ENCODE measurements around the gene L3MBTL2. TPM values are rescaled to one million over a fixed set of nuclear protein-coding genes. Genes with fewer than 3 reads are reported as not detected.

L3MBTL2 gene
- total and polyA plus RNA-seq, 2 experiments from 2014 or later, result 25.5 to 27.0 TPM

- Histone ChIP-seq H3K4me1 (ENCODE audit: low read depth) (no peaks in the 10 kb centered on the region), H3K9me3 (ENCODE audit: low read depth) (no peaks in the 10 kb centered on the region), H3K4me3 (no peak overlapping the region), H3K27ac (no peak overlapping the region), H3K36me3 (peaks cover 53% of the 10 kb centered on the region), H3K27me3 (no peaks in the 10 kb centered on the region)
- no peak for DNase-seq (ENCODE audit: low read depth in 1 of 2, low spot score in 1 of 2)
- TF ChIP-seq CTCF (IDR thresholded peaks at IDR 0.05; ENCODE audit: low read depth, low read length), result no peak
These were observed 68.0 kb downstream of the L3MBTL2 start for GRCh38 chr22:41273128-41273527.

DNA sequence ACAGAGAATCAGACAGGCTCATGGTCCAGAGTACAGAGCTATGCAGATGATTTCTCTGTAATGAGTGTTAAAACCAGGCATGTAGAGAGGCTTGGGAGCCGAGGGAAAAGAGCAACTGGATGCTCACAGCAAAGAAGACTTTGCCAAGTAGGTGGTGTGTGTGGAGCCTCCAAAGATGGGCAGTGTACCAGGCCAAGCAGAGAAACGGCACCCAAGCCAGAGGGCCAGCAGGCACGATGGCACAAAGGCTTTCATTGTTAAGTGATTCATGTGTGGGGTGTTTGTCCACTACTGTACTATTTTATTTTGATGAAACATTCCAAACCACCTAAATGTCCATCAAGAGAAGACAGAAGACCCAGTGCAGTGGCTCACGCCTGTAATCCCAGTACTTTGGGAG lies 69.7 kb downstream of the L3MBTL2 start:
- no peak for DNase-seq (ENCODE audit: low read depth in 1 of 2, low spot score in 1 of 2)
- Histone ChIP-seq H3K36me3 (peaks cover 47% of the 10 kb centered on the region), H3K4me1 (ENCODE audit: low read depth) (no peaks in the 10 kb centered on the region), H3K9me3 (ENCODE audit: low read depth) (no peaks in the 10 kb centered on the region), H3K4me3 (no peak overlapping the region), H3K27me3 (no peaks in the 10 kb centered on the region), H3K27ac (no peak overlapping the region)
- TF ChIP-seq CTCF (IDR thresholded peaks at IDR 0.05; ENCODE audit: low read depth, low read length), result no peak

GRCh38 chr22:41280065-41280464 lies 75.0 kb downstream of the L3MBTL2 start:
- Histone ChIP-seq H3K9me3 (ENCODE audit: low read depth) (no peaks in the 10 kb centered on the region), H3K27ac (no peak overlapping the region), H3K36me3 (peaks cover 26% of the 10 kb centered on the region), H3K27me3 (no peaks in the 10 kb centered on the region), H3K4me3 (no peak overlapping the region), H3K4me1 (ENCODE audit: low read depth) (peaks cover 2% of the 10 kb centered on the region)
- no peak for TF ChIP-seq CTCF (IDR thresholded peaks at IDR 0.05; ENCODE audit: low read depth, low read length)
- DNase-seq (ENCODE audit: low read depth in 1 of 2, low spot score in 1 of 2), result no peak

- Histone ChIP-seq H3K27ac (no peak overlapping the region), H3K36me3 (peaks cover 24% of the 10 kb centered on the region), H3K4me1 (ENCODE audit: low read depth) (peaks cover 3% of the 10 kb centered on the region), H3K27me3 (no peaks in the 10 kb centered on the region), H3K4me3 (no peak overlapping the region), H3K9me3 (ENCODE audit: low read depth) (no peaks in the 10 kb centered on the region)
- no peak for TF ChIP-seq CTCF (IDR thresholded peaks at IDR 0.05; ENCODE audit: low read depth, low read length)
- no peak for DNase-seq (ENCODE audit: low read depth in 1 of 2, low spot score in 1 of 2)
These were observed 75.7 kb downstream of the L3MBTL2 start for GRCh38 chr22:41280854-41281253.

Other genes starting within 250 kb of the L3MBTL2 start
- 47.0 and 60.1 TPM in 2 replicates for gene EP300, start 112.7 kb upstream of the L3MBTL2 start, total RNA-seq
- gene EP300, start 112.7 kb upstream of the L3MBTL2 start, polyA plus RNA-seq, result 28.5 and 36.6 TPM in 2 replicates
- gene CHADL, start 35.6 kb downstream of the L3MBTL2 start, total RNA-seq, result 3.3 and 4.0 TPM in 2 replicates
- gene CHADL, start 35.6 kb downstream of the L3MBTL2 start, polyA plus RNA-seq, result 0.49 and 1.8 TPM in 2 replicates
- gene RANGAP1, start 80.9 kb downstream of the L3MBTL2 start, total RNA-seq, result 68.7 and 125 TPM in 2 replicates
- gene RANGAP1, start 80.9 kb downstream of the L3MBTL2 start, polyA plus RNA-seq, result 43.3 and 78.4 TPM in 2 replicates
- gene ZC3H7B, start 96.2 kb downstream of the L3MBTL2 start, total RNA-seq, result 57.6 and 65.9 TPM in 2 replicates
- gene ZC3H7B, start 96.2 kb downstream of the L3MBTL2 start, polyA plus RNA-seq, result 7.2 and 7.4 TPM in 2 replicates
- gene TEF, start 176.6 kb downstream of the L3MBTL2 start, total RNA-seq, result 8.5 and 21.1 TPM in 2 replicates
- gene TEF, start 176.6 kb downstream of the L3MBTL2 start, polyA plus RNA-seq, result 4.0 and 20.4 TPM in 2 replicates
- gene TOB2, start 241.5 kb downstream of the L3MBTL2 start, total RNA-seq, result 32.0 and 42.4 TPM in 2 replicates
- 35.5 and 52.9 TPM in 2 replicates for gene TOB2, start 241.5 kb downstream of the L3MBTL2 start, polyA plus RNA-seq